Erythroblast (primary cell): Measurements from ENCODE around the gene TNFRSF9.
"Not testable (repeated sequence)": the region's sequence is repeated elsewhere in the genome, so short reads cannot be mapped to it uniquely, and the experiment has no call there.

Source experiments
- GATA1 ChIP-seq: IDR thresholded peaks from 2 replicates; pipeline ENCODE4 v1.6.1; 2011; ENCODE audit warnings: low read depth, mild to moderate bottlenecking, control low read depth, low read length, moderate library complexity
- POLR2A ChIP-seq: IDR thresholded peaks from 2 replicates; pipeline ENCODE4 v1.6.1; 2011; ENCODE audit warnings: mild to moderate bottlenecking, low read length

DNA sequence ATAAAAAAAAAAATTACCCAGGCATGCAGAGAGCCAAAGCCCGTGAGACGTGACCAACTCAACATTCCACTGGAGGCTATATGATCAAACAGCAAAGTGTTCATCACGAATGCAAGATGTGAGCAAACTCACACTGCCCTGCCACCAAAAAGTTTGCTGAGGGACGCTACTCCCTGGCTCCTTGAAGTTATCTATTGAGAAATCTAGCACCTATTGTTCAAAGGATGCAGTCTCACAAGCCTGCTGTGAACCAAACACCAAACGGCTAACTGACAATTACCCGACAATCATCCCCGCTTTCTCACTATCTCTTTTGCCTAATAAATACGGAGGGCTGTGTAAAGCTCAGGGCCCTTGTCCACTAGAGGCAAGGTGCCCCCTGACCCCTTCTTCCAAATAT is 13.6 kb downstream of the TNFRSF9 start:
- TF ChIP-seq POLR2A, GATA1: not testable (repeated sequence)
